ENCODE results near the gene MTFR2.
A peak's percentile ranks its signal among the peaks of the same experiment; 100 is the strongest.

Gene MTFR2

DNA sequence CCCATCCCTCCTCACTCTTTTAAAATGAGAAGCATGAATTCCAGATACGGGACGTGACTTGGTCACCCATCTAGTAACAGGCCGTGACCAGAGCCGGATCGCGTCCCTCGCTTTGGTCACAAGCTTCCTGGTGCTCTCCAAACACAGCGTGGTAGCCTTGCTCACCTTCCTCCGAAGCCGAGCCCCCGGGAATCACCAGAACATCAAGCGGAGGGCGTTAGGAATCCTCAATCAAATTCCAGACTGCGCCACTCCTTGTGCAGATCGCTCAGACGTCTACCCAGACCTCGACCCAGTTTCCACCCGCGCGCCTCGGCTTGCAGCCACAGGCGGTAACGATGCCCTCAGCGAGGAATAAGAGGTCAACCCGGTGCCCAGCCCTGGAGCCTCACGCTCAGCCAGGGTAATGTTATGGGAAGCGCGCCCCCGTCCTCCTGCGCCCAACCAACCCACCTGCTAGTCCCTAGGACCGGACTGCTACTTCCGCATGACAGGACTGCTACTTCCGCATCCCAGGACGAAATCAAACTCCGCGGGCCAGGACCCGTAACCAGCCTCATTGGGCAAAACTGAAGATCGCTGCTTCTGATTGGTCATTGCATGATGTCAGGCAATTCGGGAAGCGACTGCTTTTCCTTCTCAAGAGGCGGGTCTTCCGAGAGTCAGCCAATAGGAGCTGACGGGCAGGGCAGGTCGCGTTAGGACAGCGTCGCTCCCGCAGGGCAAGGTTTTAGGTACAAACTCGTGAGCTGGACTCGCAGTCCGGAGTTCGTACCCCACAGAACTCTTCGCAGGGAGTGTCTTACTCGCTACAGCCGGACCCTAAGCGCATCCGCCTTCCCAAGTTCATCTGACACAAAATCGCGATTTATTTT, at the start of gene MTFR2:
Gene MTFR2 (minus strand): TSS at position 501 of the 875 bp plus-strand sequence. CDS start 1,212 bp downstream, outside the sequence.
- peak; percentile 94 for DNase-seq

DNA sequence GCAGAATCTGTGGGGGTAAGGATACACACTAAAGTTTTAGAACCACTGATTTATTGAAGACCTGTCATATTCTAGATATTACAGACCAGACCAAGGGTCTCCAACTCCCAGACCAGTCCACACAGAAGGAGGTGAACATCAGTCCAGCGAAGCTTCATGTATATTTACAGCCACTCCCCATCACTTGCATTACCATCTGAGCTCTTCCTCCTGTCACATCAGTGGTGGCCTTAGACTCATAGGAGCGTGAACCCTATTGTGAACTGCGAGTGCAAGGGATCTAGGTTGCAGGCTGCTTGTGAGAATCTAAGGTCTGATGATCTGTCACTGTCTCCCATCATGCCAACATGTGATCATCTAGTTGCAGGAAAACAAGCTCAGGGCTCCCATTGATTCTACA, 44.5 kb upstream of the MTFR2 start:
- no peak for DNase-seq

DNA sequence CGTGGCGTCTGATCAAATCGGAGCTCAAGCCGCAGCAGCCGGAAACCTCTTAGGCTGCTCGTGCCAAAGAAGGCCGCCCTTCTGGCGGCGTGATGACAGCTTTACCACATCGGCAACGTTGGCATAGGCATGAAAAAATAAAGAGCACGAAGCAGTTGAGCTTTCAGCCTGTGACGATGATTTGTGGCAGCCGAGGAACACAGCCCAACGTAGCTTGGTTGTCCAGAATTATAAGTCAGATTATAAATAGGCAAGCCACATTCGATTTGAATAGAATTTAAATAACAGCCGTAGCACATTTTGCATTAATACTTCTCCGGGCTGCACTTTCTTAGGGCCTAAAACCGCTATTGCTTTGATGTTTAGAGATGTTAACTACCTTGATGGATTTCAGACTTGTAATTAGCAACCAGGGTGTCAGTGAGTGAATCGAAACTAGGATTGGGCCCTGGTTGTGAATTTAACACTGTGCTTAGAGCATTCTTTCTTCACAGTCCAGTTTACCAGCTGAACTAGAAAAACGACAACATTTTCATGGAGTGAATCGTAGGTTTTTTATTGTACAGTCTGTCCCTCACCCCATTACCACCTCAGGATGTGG, 40.4 kb upstream of the MTFR2 start:
- DNase-seq: peak; percentile 90

DNA sequence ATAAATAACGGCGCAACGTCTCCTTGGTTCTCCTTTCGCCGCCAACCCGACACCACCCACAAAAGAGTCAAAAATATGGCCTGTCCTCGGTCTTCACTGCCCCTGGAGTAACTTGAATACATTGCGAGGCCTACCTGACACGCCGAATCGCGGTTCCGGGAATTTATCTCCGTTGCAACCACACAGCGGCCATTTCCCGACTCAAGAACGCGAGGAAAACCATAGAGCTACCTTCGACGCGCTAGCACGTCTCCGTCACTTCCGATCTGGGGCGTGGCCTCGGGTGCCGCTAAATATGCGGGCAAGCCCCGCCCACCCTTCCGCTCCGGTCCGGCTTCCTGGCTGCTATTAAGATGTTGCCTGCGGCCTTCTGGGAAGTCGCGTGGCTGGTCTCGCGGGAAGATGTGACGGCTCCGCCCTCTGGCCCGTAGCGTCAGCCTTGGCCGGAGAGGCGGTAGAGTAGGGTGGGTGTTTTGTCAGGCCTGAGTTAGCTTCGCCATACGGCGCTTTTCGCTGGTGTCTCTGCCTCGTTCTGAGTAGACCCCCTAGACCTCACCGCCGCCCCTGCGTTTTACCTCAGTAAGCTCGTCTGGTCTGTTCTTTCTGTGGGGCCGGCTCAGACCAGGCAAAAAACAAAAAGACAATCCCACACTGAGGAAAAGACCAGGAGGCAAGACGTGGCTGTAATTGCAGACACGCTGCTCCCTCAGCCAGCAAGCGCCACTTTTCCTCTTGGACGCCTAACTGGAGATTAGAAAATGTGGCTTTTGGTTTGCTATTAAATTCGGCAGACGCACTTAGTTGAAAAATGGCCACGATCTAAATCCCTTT, 39.7 kb upstream of the MTFR2 start, which contains the start of gene BCLAF1:
Gene BCLAF1 (minus strand): TSS at position 268 of the 831 bp plus-strand sequence. CDS start 9,980 bp downstream, outside the sequence.
- DNase-seq: peak; percentile 100

DNA sequence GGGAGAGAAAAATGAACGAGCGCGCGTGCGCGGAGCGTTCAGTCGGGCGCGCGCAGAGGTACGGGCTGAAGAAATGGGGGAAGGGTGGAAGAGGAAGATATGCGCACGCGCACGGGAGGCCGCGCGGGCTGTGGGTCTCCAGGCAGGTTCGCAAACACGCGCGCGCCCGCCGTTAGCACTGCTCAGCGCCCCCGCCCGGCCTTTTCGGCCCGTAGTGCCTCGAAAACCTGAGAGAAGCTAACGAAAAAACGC, 39.1 kb upstream of the MTFR2 start:
- peak; percentile 96 for DNase-seq

DNA sequence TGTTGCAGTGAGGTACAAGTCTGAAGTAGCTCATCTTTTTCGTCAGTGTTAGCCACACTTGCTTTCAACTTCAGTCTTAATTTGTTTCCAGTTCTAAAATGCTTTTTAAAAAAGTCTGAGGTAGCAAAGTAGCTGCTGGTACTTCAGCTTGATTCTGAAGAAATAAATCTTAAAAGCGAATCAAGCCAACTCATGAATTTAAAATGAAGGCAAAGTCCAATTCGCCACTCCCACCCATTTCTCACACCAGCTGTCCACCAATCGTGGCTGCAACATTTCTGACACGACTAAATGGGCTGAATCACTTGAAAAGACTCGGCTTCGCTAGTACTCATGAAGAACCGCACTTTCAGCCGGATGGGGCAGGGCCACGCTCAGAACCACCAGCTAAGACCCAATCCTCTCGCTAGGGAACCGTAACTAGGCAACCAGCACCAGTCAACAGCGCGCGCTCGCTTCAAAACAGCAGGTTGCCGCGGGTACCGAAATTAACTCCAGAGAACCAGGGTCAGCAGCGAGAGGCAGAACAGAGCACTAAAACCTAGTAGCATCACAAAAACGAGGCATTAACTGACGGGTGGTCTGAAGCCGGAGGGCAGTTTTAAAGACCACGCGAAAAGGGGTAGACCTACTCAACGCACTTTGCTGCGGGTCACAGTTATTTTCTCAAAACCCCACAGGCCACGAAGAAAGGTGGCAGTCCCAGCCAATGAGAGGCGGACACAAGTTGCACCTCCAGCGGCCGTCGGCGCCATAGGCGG, 38.6 kb upstream of the MTFR2 start:
- DNase-seq: peak; percentile 73

DNA sequence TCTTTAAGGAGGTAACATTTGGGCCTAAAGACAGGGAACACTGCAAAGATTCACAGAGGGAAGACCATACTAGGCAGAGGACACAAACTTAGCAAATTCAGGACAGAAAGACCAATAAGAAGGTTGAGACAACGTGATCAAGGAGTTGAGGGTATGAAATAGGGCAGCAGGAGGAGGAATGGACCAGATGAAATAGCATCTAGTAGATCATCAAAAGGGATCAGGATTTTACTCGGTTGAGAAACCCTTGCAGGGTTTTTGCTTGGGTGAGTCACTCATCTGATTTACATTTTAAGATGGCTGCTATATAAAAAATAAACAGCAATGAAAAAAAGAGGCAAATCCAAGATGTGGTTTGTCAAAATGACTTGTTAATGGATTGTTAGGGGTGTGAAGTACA, 34.8 kb upstream of the MTFR2 start:
- DNase-seq: no peak

DNA sequence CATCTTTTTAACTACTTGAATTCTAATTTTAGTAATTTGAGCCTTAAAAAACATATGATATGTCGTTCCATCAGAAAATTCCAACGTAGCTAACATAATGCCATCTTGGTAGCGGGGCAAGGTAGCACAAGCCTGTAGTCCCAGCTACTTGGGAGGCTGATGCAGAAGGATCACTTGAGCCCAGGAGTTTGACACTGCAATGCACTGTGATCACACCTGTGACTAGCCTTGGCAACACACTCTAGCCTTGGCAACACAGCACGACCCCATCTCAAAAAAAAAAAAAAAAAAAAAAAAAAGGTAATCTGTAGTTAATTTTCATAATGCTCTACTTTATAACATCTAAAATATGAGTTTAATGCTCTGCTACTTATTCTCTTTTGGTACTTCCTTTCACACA, 32.8 kb upstream of the MTFR2 start:
- DNase-seq: no peak

DNA sequence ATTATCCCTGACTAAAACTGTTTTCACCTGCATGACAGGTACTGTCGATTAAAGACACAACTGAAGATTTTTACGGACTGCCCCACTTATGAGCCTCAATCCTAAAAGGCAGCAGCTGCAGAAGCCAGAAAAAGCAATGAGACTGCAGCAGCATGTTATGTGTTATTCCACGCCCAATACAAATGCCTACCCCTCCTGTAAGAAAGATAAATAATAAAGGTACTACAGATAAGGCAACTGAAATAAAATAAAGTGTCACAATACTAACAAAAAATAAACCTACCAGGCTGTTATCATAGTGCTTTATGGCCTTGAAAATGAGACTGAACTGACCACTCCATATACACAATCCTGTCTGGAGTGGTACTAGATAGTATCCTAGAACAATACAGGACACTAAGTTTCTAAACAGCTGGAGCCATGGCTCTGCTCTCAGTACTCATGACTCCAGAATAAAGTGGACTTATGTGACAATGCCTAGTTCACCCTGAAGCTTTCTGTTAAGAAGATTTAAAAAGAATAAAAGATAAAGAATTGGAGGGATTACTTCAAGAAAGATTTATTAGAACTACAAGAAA, 30.0 kb upstream of the MTFR2 start:
- DNase-seq: no peak

DNA sequence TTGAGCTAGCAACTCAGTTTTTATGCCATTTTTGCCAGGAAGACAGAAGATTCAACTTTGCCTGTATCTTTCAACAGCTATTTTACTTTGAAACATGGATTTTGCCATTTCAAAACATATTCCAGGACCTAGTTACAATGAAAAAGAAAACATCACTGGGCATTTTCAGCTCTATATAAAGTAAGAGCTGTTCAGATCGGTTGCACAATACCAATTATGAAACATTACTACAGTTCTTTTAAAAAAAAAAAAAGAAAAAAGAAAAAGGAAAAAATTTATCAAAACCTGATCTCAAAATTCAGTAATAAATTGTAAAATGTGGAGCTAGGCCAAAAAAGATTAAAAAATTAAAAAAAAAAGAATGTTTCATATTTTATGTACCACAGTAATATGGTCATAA, 24.0 kb upstream of the MTFR2 start:
- no peak for DNase-seq

DNA sequence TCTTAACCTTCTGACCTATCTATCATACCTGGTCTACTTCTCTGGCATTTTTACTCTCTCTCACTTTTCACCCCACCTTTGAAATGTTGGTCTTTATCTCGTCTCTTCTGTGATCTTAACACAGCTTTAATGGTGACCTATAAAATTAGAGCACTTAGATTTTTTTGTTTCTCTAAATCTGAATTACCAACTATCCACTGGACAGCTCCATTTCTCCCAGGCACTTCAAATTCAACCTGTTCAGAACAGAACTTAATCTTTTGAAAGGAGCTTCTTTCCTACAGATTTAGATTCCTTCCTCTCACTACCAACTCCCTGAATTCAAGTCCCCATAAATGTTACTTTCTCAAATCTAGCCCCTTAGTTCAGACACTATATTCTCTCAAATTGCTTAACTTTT, 15.0 kb upstream of the MTFR2 start:
- no peak for DNase-seq

DNA sequence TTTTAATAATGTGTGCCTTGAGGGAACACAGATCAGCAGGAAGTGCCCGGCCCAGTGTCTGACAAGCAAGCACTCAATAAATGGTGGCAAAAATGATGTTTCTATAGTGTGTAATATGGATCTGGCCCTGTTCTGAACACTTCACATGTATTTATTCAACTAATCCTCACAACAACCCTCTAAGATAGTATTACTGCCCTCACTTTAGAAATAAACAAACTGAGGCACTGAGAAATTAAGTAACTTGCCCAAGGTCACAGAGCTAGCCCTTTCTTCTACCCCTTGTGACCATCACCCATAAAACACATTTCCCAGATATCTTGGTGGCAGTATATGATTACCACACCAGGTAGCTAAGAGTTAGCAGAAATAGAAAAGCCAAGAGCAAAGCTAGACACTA, 12.8 kb upstream of the MTFR2 start:
- no peak for DNase-seq

DNA sequence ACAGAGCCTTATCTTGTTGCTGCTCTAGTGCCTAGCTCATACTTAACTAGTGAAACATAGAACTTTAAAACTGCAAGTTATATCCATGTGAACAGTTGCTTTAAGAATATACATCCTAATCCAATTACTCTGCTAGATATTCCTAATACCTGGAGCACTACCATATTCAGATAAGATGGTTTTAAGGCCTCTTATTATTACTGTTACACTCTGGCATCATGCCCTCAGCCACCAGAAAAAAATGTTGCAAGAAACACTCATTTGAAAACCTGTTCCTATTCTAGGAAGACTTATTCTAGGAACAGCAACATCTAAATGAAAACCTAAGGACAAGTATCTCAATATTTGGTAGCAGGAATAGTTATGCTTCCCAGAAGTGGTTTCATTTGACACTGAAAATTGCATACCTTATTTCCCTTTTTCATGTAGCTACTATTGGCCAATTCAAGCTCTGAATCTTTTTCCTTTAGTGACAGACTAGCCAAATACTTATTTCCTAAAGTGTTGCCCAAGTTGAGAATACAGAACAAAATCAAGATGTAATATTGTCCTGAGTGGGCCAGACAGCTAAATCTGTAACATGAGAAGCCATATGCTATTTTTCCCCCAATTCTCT, 4.8 kb upstream of the MTFR2 start:
- DNase-seq: no peak

DNA sequence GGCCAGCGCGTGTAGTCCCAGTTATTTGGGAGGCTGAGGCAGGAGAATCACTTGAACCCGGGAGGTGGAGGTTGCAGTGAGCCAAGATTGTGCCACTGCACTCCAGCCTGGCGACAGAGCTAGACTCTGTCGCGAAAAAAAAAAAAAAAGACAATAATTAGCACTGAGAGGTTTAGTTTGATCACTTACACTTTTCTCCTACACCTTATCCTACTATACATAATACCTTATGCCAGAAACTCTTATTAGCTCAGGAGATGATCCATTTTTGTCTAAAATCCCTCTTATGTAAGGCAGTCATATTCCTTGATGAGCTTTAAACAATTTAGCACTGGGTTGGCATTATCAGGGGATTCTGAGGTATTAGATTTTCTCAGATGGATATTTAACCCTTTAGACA, 3.6 kb upstream of the MTFR2 start:
- no peak for DNase-seq

DNA sequence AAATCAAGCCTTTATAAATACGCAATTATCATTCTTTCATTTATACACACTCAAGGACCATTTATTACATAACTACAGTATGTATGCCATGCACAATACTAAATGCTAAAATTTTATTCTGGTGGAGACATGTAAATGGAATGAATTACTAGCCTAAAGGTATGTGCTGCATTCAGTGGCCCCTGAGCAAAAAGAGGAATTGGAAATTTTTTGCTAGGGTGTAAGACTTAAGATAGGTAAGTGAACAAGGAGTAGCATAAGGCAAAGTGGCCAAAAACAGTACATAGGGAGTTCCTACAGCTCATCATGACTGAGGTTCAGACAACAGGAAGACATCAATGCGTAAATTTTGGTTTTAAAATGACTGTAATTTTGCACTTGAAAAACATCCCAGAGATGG, 2.3 kb upstream of the MTFR2 start:
- no peak for DNase-seq

DNA sequence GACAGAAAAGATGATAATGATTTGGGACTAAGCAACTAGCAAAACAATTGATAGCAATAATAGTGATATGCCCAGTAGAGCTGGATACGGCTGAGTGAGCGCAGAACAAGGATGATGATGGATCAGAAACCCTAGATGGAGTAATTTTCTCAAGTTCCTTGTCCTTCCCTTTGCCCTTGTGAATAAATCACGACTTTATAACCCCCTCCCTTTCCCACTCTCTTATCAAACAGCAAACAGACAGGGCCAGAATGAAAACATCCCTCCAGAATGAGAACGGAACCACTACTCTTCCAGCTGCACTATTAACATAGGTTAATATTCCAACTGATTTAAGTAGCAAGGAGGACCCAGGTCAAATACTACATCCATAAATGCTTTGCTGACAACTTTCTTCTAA, 1.3 kb upstream of the MTFR2 start:
- DNase-seq: no peak

DNA sequence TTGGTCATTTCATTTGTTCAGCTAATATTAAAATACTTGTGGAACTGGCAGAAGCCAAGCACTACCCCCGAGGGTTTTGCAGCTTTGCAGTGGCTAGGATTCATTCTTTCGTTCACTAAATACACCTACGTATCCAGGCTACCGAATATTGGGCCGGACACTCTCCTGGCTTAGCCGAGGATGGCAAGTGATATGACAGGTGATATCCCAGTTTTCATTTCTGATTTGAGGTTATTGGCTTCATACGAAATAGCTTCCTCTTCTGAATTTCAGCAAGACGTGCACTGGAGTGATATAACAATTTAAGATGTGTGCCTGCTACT, 536 bp upstream of the MTFR2 start:
- DNase-seq: no peak

DNA sequence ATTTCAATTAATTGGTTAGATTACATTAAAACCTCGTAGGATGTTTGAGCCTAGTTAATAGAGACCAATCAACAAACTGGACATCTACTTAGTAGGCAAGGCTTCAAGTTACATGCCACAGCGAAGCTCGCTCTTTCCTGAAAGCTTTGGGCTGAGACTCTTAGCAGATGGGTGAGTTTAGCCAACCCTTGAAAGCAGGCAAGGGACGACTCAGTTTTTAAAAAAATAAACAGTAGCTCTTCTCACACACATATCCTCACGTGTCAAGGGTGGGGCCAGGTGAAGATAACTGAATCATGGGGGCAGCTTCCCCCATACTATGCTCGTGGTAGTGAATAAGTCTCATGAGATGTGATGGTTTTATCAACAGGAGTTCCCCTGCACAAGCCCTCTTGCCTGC, 775 bp downstream of the MTFR2 start:
- no peak for DNase-seq

DNA sequence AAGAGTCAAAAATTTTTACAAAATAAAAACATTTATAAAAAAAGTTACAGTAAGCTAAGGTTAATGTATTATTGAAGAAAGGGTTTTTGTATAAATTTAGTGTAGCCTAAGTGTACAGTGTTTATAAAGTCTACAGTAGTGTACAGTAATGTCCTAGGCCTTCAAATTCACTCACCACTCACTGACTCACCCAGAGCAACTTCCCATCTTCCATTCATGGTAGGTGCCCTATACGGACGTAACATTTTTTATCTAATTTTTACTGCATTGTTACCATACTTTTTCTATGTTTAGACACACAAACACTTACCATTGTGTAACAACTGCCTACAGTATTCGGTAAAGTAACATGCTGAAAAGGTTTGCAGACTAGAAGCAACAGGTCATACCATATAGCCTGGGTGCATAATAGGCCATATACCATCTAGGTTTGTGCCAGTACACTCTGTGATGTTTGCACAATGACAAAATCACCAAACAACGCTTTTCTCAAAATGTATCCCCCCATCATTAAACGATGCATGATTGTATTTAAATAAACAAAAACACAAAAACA, 6.0 kb downstream of the MTFR2 start:
- no peak for DNase-seq

DNA sequence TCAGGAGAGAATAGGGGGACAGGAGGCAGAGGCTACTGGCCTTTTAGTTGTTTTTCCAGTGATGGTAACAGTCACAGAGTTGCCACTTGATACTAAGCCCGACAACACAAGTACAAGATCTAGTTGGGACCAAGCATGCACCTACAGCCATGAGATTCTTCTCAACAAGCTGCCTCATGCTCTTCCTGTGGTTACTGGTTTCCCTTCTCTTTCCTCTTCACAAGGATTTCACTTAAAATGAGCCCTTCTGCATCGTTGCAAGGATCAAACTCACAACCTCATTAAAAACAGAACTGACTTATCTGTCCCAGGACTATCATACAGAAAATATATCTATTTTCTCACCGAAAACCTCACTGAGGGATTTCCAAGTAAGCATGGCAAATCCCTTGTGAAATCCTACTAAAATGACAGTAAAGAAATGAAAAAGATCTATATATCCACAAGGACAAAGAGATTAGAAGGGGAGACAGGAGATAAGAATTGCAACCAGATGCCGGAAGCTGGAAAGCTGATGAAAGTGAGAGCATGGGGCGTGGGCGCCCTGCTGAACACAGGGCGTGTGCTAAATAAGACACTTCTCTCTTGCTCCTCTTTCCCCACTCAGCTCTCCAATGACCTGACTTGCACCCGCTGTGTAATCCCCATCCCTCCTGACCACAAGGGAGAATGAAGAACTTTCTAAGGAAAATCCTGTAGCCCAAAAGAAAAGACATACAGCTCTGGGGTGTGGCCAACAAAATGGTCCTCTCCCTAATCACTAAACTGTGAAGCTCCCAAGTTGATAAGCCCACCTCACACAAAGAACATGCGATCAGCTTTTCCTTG, 13.4 kb downstream of the MTFR2 start:
- DNase-seq: no peak

DNA sequence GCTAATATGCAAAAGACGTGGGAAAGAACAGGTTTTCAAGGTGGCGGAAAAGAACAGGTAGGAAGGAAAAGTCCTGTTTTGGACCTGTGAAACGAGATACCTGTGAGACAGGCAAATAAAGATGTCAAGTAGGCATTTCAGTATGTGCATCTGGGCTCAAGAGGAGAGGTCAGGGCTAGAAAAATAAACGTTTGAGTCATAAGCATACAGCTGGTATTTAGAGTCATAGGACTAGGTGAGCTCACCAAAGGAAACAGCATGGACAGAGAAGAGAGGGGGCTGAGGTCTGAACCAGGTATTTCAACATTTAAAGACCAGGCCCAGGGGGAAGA, 14.9 kb downstream of the MTFR2 start:
- no peak for DNase-seq

Data from right forelimb (tissue), 1 donor.